Right lobe of liver (tissue), 4 donors: ENCODE measurements around the gene GPC6.

Experiments used
- POLR2A ChIP-seq: fragments of 450-650 bp; IDR thresholded peaks from one replicate; pipeline ENCODE4 v1.6.1; 2017; ENCODE audit warnings: antibody characterized with exemption, mild to moderate bottlenecking
- TF ChIP-seq, protein P1 (sequence below), 4 donors: fragments of 200-600 bp in 3 of 4; fragments of 450-650 bp in 1 of 4; IDR thresholded peaks; one replicate each; pipeline versions ENCODE4 v1.5.1 to v1.8.0; 2016 to 2022; ENCODE audit warnings: antibody characterized with exemption in 4 of 4, mild to moderate bottlenecking in 2 of 4
- donor health status: DM: no; HTN: no; CAD: no.
- donor health status: DM: no; HTN: no; CAD: no.
- donor health status: DM: no; HTN: yes; CAD: no.

GRCh38 chr13:93238711-93239110, 12.1 kb downstream of the GPC6 start:
- TF ChIP-seq, protein P1, sequence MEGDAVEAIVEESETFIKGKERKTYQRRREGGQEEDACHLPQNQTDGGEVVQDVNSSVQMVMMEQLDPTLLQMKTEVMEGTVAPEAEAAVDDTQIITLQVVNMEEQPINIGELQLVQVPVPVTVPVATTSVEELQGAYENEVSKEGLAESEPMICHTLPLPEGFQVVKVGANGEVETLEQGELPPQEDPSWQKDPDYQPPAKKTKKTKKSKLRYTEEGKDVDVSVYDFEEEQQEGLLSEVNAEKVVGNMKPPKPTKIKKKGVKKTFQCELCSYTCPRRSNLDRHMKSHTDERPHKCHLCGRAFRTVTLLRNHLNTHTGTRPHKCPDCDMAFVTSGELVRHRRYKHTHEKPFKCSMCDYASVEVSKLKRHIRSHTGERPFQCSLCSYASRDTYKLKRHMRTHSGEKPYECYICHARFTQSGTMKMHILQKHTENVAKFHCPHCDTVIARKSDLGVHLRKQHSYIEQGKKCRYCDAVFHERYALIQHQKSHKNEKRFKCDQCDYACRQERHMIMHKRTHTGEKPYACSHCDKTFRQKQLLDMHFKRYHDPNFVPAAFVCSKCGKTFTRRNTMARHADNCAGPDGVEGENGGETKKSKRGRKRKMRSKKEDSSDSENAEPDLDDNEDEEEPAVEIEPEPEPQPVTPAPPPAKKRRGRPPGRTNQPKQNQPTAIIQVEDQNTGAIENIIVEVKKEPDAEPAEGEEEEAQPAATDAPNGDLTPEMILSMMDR (IDR thresholded peaks at IDR 0.05), result no peak
- TF ChIP-seq POLR2A, result no peak
